GM21390 (cell line): Measurements from ENCODE around the gene PLCG2.

ENCODE experiments used
- ATAC-seq: cut with Tn5 transposase; IDR thresholded peaks from one replicate; pipeline ENCODE4 v1.9.1; 2021; ENCODE audit not compliant: unreplicated experiment

The PLCG2 gene

GRCh38 chr16:81841722-81842121 is 62.6 kb downstream of the PLCG2 start:
- peak; percentile 43 for ATAC-seq

- ATAC-seq, result no peak
Observed at GRCh38 chr16:81842564-81843242, 63.6 kb downstream of the PLCG2 start.

- ATAC-seq, result no peak
Observed at GRCh38 chr16:81843243-81843582, 64.1 kb downstream of the PLCG2 start.

GRCh38 chr16:81843683-81844082 is 64.6 kb downstream of the PLCG2 start:
- no peak for ATAC-seq

GRCh38 chr16:81846105-81846504 is 67.0 kb downstream of the PLCG2 start:
- no peak for ATAC-seq

DNA sequence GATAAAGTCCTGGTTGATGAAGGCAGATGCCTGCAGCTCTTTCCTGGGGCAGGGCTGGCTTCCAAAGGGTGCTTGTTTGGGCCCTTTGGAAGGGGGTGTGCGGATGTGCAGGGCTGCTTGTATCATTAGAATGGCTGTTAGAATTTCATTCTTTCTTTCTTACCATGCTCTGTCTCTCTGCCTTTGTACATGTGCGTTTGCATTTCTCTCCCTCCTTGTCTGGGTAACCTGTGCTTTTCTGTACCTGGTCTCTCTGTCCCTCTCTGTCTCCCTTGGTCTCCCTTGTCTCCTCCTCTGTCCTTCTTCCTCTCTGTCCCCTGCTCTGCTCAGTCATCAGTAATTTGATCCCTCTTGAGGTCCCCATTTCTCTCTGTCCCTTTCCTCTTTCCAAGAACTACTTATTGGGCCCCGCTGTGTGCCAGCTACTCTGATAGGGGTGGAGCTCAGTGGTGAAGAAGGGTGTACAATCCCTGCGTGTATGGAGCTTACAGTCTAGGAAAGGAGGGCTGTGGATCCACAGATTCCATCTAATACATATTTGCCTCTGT is 69.3 kb downstream of the PLCG2 start:
- no peak for ATAC-seq

GRCh38 chr16:81850197-81850944 is 71.3 kb downstream of the PLCG2 start:
- ATAC-seq, result no peak

GRCh38 chr16:81852347-81852746 is 73.3 kb downstream of the PLCG2 start:
- ATAC-seq, result no peak

GRCh38 chr16:81855552-81856153 is 76.6 kb downstream of the PLCG2 start:
- no peak for ATAC-seq

DNA sequence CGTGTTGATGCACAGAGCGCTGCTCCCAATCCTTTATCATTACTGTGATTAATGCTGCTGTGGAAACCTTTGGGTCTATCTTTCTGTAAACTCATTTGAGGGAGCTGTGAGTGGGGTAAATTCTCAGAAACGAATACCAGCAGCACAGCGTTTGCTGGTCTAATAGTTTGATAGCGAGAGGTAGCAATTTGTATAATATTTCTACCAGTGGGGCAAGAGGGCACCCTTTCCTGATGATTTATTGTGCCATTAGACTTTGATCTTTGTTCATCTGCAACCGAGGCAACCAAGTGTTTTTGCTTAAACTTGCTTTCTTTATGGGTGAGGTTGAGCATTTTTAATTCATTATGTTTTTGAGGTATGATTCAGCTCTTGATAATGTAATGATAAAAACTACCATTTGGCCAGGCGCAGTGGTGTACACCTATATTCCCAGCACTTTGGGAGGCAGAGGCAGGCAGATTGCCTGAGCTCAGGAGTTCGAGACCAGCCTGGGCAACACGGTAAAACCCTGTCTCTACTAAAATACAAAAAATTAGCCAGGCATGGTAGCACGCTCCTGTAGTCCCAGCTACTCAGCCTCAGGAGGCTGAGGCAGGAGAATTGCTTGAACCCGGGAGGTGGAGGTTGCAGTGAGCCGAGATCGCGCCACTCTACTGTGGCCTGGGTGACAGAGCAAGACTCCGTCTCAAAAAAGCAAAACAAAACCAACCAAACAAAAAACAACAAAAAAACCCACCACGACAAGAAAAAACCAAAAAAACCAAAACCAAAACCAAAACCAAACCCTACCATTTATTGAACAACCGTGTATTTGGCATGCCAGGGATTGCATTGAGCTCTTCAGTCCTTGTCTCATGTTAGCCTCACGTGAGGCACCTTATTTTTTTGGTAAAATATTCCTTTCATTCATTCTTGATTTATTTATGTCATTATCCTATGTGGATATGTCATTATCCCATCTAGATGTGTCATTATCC is 81.5 kb downstream of the PLCG2 start:
- ATAC-seq, result no peak

- ATAC-seq, result no peak
Observed at GRCh38 chr16:81861503-81861902, 82.4 kb downstream of the PLCG2 start.

DNA sequence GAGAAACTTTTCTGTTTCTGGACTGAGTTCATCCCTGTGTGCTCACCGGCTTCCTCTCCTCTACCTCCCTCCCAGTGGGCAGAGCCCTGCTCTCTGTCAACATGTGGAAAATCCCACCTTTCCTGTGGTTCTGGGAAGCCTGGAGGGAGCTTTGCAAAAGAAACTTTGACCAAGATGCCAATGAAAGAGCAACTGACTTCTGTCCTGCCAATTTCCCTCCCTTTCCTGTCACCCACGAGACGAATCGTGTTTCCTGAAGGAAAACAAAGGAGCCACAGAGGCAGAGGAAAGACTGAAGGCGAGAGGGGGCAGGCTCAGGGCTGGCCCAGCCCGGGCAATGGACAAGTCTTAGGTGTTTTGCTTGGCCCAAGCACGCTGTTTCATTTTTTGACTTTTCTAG is 82.8 kb downstream of the PLCG2 start:
- no peak for ATAC-seq

DNA sequence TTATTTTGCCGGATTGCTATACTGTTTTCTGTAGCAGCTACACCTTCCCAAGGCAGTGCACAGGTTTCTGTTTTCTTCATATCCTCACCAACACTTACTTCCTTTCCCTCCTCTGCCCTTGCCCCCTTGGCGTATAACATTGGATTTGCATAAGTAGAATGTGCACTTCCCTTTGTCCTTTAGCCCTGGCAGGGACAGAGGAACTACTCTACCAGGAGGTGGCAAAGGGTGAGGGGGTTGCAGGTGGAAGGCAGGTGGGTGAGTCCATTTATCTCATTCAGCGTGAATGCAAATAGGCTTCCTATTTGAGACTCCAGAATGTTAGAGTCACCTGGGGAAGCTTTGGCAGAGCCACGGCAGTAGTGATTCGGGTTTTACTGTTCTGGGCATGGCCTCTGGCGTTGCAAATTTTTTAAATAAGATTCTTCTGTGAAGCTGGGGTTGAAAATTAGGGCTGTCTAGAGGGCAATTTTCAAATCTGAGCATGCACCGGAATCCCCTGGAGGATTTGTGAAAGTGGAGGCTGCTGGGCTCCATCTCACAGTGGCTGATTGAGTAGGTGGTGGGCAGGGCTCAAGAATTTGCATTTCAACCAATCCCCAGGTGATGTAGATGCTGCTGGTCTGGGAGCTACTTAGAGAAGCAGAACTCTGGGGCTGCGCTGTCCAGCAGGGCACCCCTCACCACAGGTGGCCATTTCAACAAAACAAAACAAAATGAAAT is 84.7 kb downstream of the PLCG2 start:
- ATAC-seq, result peak; percentile 82

- ATAC-seq, result no peak
Observed at GRCh38 chr16:81864646-81865382, 85.7 kb downstream of the PLCG2 start.

DNA sequence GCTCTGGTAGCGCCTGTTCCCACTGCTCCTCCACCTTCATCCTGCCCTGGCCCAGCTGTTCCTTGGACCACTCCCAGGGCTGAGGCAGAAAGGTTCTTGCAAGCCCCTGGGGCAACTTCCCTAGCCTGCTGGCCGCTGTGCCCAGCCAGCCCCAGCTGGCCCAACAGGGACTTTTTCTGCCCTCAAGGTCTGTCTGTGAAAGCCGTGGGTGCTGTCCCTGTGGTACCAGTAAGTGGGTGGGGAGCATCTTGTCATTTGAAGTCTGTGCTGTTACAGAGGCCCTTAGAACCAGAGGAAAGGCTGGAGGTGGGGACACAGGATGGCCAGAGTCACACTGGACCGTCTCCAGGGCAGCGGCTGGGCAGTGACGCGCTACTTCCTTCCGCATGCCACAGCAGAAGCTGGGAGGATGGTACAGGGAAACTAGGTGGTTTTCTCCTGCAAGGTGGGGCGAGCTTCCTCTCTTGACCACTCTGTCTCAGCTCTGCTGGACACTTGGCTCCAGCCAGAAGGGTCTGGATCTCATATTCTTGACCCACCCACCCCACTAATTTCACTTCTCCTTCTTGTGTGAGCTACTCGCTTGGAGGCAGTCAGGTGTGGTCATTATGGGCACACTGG is 87.8 kb downstream of the PLCG2 start:
- no peak for ATAC-seq

DNA sequence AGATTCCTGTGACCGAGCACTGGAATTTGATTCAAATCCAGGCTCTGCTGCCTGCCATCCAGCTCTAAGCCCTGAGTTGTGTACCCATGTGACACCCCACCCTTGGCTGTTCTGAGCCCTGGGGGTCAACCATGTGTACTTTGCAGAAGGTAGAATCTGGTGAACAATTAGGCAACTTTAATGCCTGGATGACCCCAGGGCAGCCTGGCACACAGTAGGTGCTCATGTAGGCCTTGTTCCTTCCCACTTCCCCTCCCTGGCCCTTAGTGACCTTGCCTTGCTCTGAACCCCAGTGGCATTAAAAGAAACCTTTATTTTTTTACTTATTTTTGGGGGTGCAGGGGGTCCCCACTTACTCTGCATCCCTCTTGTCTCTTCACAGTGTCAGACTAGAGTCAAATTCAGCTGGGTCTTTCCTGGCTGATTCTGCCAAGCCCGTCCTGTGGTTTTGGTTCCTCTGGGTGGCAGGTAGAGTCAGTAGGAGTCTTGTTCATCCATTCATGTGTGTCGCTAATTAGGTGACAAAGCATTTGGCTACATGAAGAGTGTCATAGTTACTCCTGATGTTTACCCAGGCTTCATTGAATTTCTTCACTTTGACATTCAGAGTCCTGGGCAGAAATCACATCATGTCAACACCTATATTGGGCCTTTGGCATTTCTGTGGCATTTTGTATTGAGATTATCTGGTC is 89.1 kb downstream of the PLCG2 start:
- ATAC-seq, result no peak

DNA sequence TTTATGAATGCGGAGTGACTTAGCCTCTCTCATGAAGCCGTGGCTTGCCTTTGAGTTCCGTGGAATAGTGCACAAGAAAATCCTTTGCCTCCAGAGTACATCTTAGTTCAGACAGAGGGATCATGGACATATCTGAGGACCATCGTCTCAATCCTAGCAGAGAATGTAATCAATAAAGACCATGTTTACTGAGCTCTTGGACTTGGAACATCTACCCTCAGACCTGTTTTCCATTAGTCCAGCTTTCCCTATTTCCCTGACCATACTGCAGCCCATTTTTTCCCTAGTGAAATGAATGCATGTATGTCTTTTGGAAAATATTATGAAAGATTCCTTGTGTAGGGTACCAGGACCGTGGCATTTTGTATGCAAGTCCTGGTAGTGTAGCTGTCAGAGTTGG is 90.2 kb downstream of the PLCG2 start:
- no peak for ATAC-seq

- ATAC-seq, result no peak
Observed at GRCh38 chr16:81873206-81873605, 94.1 kb downstream of the PLCG2 start.
